ENCODE measurements around the gene CADM1.

- TF ChIP-seq CTCF (IDR thresholded peaks at IDR 0.05; ENCODE audit: low read depth, low read length, missing input control) (no peak), YY1 (IDR thresholded peaks at IDR 0.05) (no peak), RAD21 (IDR thresholded peaks at IDR 0.05) (no peak), SP1 (IDR thresholded peaks at IDR 0.05) (no peak), JUND (IDR thresholded peaks at IDR 0.05) (no peak), MAX (IDR thresholded peaks at IDR 0.05) (no peak), REST (IDR thresholded peaks at IDR 0.05) (no peak)
Observed at GRCh38 chr11:115224551-115224950, 279.7 kb downstream of the CADM1 start.

All from liver (tissue), 3 donors.